Mesodermal cell (in vitro differentiated cells): ENCODE results near the gene HDAC6.

Experiments
- H3K27ac ChIP-seq: 2 replicates; pipeline ENCODE4 v1.7.0; 2013; ENCODE audit warnings: mild to moderate bottlenecking, low read depth, low read length, moderate library complexity; ENCODE audit not compliant: severe bottlenecking
- H3K36me3 ChIP-seq: 2 replicates; pipeline ENCODE4 v1.7.1; 2013; ENCODE audit warnings: mild to moderate bottlenecking, low read length, moderate library complexity; ENCODE audit not compliant: control insufficient read depth, insufficient read depth
- H3K4me1 ChIP-seq: one replicate; pipeline ENCODE4 v1.7.1; 2013; ENCODE audit warnings: mild to moderate bottlenecking, low read length; ENCODE audit not compliant: insufficient read depth, control insufficient read depth, poor library complexity, severe bottlenecking
- H3K4me3 ChIP-seq: 2 replicates; pipeline ENCODE4 v1.7.0; 2013; ENCODE audit warnings: low read length, control low read depth, mild to moderate bottlenecking; ENCODE audit not compliant: insufficient read depth, poor library complexity, severe bottlenecking; ENCODE audit errors: extremely low read depth
- H3K9me3 ChIP-seq: 2 replicates; pipeline ENCODE4 v1.7.1; 2013; ENCODE audit warnings: mild to moderate bottlenecking, low read length, moderate library complexity; ENCODE audit not compliant: control insufficient read depth
- WGBS, 2 experiments: methylation state at CpG; one replicate each; pipeline ENCODE4 v1.1.5; 2013; ENCODE audit warnings: missing lambda C conversion rate in 2 of 2; ENCODE audit not compliant: insufficient coverage in 2 of 2; 5-methylcytosine and 5-hydroxymethylcytosine counted together

HDAC6 gene

GRCh38 chrX:48781705-48782104 is 20.2 kb upstream of the HDAC6 start:
- WGBS, 2 experiments, result 100% methylated on average over 1 to 4 of the region's 6 CpGs
- no peak overlapping the region for H3K27ac ChIP-seq
- no peaks in the 10 kb centered on the region for H3K4me1 ChIP-seq
- H3K4me3 ChIP-seq, result no peak overlapping the region
- no peaks in the 10 kb centered on the region for H3K9me3 ChIP-seq
- no peaks in the 10 kb centered on the region for H3K36me3 ChIP-seq

GRCh38 chrX:48782216-48782615 is 19.7 kb upstream of the HDAC6 start:
- H3K4me1 ChIP-seq, result no peaks in the 10 kb centered on the region
- H3K36me3 ChIP-seq, result no peaks in the 10 kb centered on the region
- H3K4me3 ChIP-seq, result no peak overlapping the region
- H3K27ac ChIP-seq, result no peak overlapping the region
- WGBS, 2 experiments, result no CpG with 5 or more reads among the region's 2 CpGs
- no peaks in the 10 kb centered on the region for H3K9me3 ChIP-seq

- Histone ChIP-seq H3K4me3 (no peak overlapping the region), H3K9me3 (no peaks in the 10 kb centered on the region), H3K27ac (no peak overlapping the region), H3K4me1 (no peaks in the 10 kb centered on the region), H3K36me3 (no peaks in the 10 kb centered on the region)
- WGBS, 2 experiments, result 100% methylated on average over 1 of the region's 13 CpGs; no CpG with 5 or more reads in 1 of the 2 experiments
Observed at GRCh38 chrX:48782795-48783194, 19.1 kb upstream of the HDAC6 start.

- Histone ChIP-seq H3K36me3 (no peaks in the 10 kb centered on the region), H3K27ac (no peak overlapping the region), H3K4me3 (no peak overlapping the region), H3K4me1 (no peaks in the 10 kb centered on the region), H3K9me3 (no peaks in the 10 kb centered on the region)
- 40% methylated on average over 2 of the region's 3 CpGs; no CpG with 5 or more reads in 1 of the 2 experiments for WGBS, 2 experiments
Observed at GRCh38 chrX:48784726-48785125, 17.1 kb upstream of the HDAC6 start.

GRCh38 chrX:48785186-48785539 is 16.7 kb upstream of the HDAC6 start:
- Histone ChIP-seq H3K9me3 (no peaks in the 10 kb centered on the region), H3K27ac (no peak overlapping the region), H3K36me3 (no peaks in the 10 kb centered on the region), H3K4me1 (no peaks in the 10 kb centered on the region), H3K4me3 (no peak overlapping the region)
- WGBS, 2 experiments, result no CpG with 5 or more reads among the region's 1 CpG

- Histone ChIP-seq H3K4me1 (no peaks in the 10 kb centered on the region), H3K27ac (no peak overlapping the region), H3K9me3 (no peaks in the 10 kb centered on the region), H3K36me3 (no peaks in the 10 kb centered on the region), H3K4me3 (no peak overlapping the region)
- 80 to 86% methylated on average over 7 to 13 of the region's 16 CpGs for WGBS, 2 experiments
Observed at GRCh38 chrX:48785540-48786214, 16.2 kb upstream of the HDAC6 start.

GRCh38 chrX:48786341-48786800 is 15.5 kb upstream of the HDAC6 start, which contains the start of gene GATA1:
Gene GATA1, plus strand, starts transcription at chrX:48786590. Its CDS starts 4,520 bp downstream, at chrX:48791110.
- no CpG with 5 or more reads among the region's 7 CpGs for WGBS, 2 experiments
- H3K9me3 ChIP-seq, result no peaks in the 10 kb centered on the region
- no peaks in the 10 kb centered on the region for H3K36me3 ChIP-seq
- no peak within 1 kb of the TSS for H3K27ac ChIP-seq
- no peak within 1 kb of the TSS for H3K4me3 ChIP-seq
- no peaks in the 10 kb centered on the region for H3K4me1 ChIP-seq

GRCh38 chrX:48786825-48787504 is 14.9 kb upstream of the HDAC6 start:
- 68 to 96% methylated on average over 2 to 6 of the region's 6 CpGs for WGBS, 2 experiments
- Histone ChIP-seq H3K27ac (no peak overlapping the region), H3K4me3 (no peak overlapping the region), H3K9me3 (no peaks in the 10 kb centered on the region), H3K4me1 (no peaks in the 10 kb centered on the region), H3K36me3 (no peaks in the 10 kb centered on the region)

GRCh38 chrX:48787505-48788443 is 14.1 kb upstream of the HDAC6 start:
- Histone ChIP-seq H3K9me3 (no peaks in the 10 kb centered on the region), H3K4me3 (no peak overlapping the region), H3K36me3 (no peaks in the 10 kb centered on the region), H3K27ac (no peak overlapping the region), H3K4me1 (no peaks in the 10 kb centered on the region)
- 85 to 86% methylated on average over 8 to 10 of the region's 17 CpGs for WGBS, 2 experiments

- Histone ChIP-seq H3K4me3 (no peak overlapping the region), H3K4me1 (no peaks in the 10 kb centered on the region)
- WGBS, 2 experiments, result 90 to 100% methylated on average over 1 to 2 of the region's 7 CpGs
Observed at GRCh38 chrX:48789366-48790220, 12.3 kb upstream of the HDAC6 start.

More at GRCh38 chrX:48789366-48790220, 12.3 kb upstream of the HDAC6 start:
- no peaks in the 10 kb centered on the region for H3K36me3 ChIP-seq
- H3K27ac ChIP-seq, result no peak overlapping the region
- H3K9me3 ChIP-seq, result no peaks in the 10 kb centered on the region
